B cell (primary cell): ENCODE measurements around the gene RABAC1. TPM values are rescaled to one million over a fixed set of nuclear protein-coding genes. Genes with fewer than 3 reads are reported as not detected.
A peak's percentile ranks its signal among the peaks of the same experiment; 100 is the strongest.

Experiments
- ATAC-seq: fragments of 200-7000 bp; cut with Tn5 transposase; one replicate; pipeline ENCODE4 v1.10.0; 2021; ENCODE audit warnings: low read depth, mild to moderate bottlenecking, moderate number of reproducible peaks, moderate library complexity
- CTCF ChIA-PET: fragments of 350-600 bp; sonication (Branson Sonifier 250); formaldehyde crosslinking; loops from one replicate; lab custom pipeline; 2021; ENCODE audit warnings: antibody characterized with exemption, inconsistent platforms; lab: Charles Lee
- POLR2A ChIA-PET: fragments of 350-600 bp; sonication (Branson Sonifier 250); formaldehyde crosslinking; loops from one replicate; lab custom pipeline; 2021; ENCODE audit warnings: antibody characterized with exemption; lab: Charles Lee
- DNase-seq: peaks from one replicate; pipeline ENCODE4 v3.0.0; 2013
- H2AFZ ChIP-seq: 2 replicates; pipeline ENCODE4 v1.6.1; 2012; ENCODE audit warnings: mild to moderate bottlenecking, low read depth, low read length; ENCODE audit not compliant: insufficient read depth, poor library complexity, severe bottlenecking
- H3K27ac ChIP-seq, 2 donors: 1 replicate in 1 of 2; 2 replicates in 1 of 2; pipeline ENCODE4 v1.5.1; 2012 to 2013; ENCODE audit warnings: low read length in 2 of 2, mild to moderate bottlenecking in 2 of 2, moderate library complexity in 1 of 2
- H3K27me3 ChIP-seq, 4 experiments: fragments of 200-600 bp in 1 of 4; sonication (generic) in 1 of 4; replicated peaks in 1 of 4; 1 replicate in 2 of 4; 2 replicates in 2 of 4; pipeline versions ENCODE4 v1.6.1 to v1.7.0; 2013 to 2016; ENCODE audit warnings: low read length in 3 of 4, mild to moderate bottlenecking in 2 of 4, mixed read lengths in 1 of 4, moderate library complexity in 1 of 4; ENCODE audit not compliant: insufficient read depth in 4 of 4, control insufficient read depth in 3 of 4; ENCODE audit errors: control extremely low read depth in 1 of 4
- H3K36me3 ChIP-seq, 2 experiments: replicated peaks in 1 of 2; 1 replicate in 1 of 2; 2 replicates in 1 of 2; pipeline versions ENCODE4 v1.6.1 to v1.7.1; 2013; ENCODE audit warnings: low read length in 1 of 2; ENCODE audit not compliant: insufficient read depth in 2 of 2, control insufficient read depth in 1 of 2; ENCODE audit errors: control extremely low read depth in 1 of 2, extremely low read depth in 1 of 2
- H3K4me1 ChIP-seq, 2 donors: fragments of 200-600 bp in 1 of 2; sonication (generic) in 1 of 2; 1 replicate in 1 of 2; 2 replicates in 1 of 2; pipeline versions ENCODE4 v1.5.1 to v1.6.1; 2013 to 2017; ENCODE audit warnings: low read length in 2 of 2; ENCODE audit not compliant: control insufficient read depth in 2 of 2, insufficient read depth in 2 of 2
- H3K4me2 ChIP-seq: replicated peaks from 2 replicates; pipeline ENCODE3; 2012; ENCODE audit warnings: mild to moderate bottlenecking, low read depth, low read length; ENCODE audit not compliant: poor library complexity, severe bottlenecking
- H3K4me3 ChIP-seq, 5 experiments: fragments of 200-600 bp in 1 of 5; sonication (generic) in 1 of 5; 1 replicate in 3 of 5; 2 replicates in 2 of 5; pipeline versions ENCODE4 v1.5.1 to v1.7.0; 2011 to 2016; ENCODE audit warnings: low read length in 4 of 5, mild to moderate bottlenecking in 4 of 5, low read depth in 2 of 5, control low read depth in 1 of 5, moderate library complexity in 1 of 5; ENCODE audit not compliant: insufficient read depth in 1 of 5; ENCODE audit errors: control extremely low read depth in 1 of 5, extremely low read depth in 1 of 5
- H3K79me2 ChIP-seq: fragments of 200-600 bp; sonication (generic); one replicate; pipeline ENCODE4 v1.6.0; 2016; ENCODE audit warnings: low read length; ENCODE audit not compliant: control insufficient read depth, insufficient read depth
- H3K9ac ChIP-seq: fragments of 200-600 bp; sonication (generic); 2 replicates; pipeline ENCODE4 v1.6.1; 2017; ENCODE audit warnings: mild to moderate bottlenecking, low read length, moderate library complexity
- H3K9me3 ChIP-seq, 3 donors: one replicate each; pipeline versions ENCODE4 v1.6.1 to v1.7.1; 2013; ENCODE audit warnings: low read length in 2 of 3; ENCODE audit not compliant: control insufficient read depth in 2 of 3, insufficient read depth in 1 of 3; ENCODE audit errors: control extremely low read depth in 1 of 3
- H4K20me1 ChIP-seq: 2 replicates; pipeline ENCODE4 v1.6.0; 2012; ENCODE audit warnings: mild to moderate bottlenecking, low read length; ENCODE audit not compliant: insufficient read depth, control insufficient read depth, poor library complexity, severe bottlenecking
- H3K27ac Mint-ChIP-seq: one replicate; pipeline ENCODE4 v1.8.0; 2021; ENCODE audit warnings: mixed read lengths
- H3K27me3 Mint-ChIP-seq: one replicate; pipeline ENCODE4 v1.8.0; 2021; ENCODE audit warnings: mixed read lengths
- H3K4me1 Mint-ChIP-seq: one replicate; pipeline ENCODE4 v1.8.0; 2021; ENCODE audit warnings: mixed read lengths
- H3K4me3 Mint-ChIP-seq: one replicate; pipeline ENCODE4 v1.8.0; 2021; ENCODE audit warnings: mixed read lengths
- H3K9me3 Mint-ChIP-seq: one replicate; pipeline ENCODE4 v1.8.0; 2022; ENCODE audit warnings: mixed read lengths; ENCODE audit not compliant: insufficient read depth
- CTCF ChIP-seq: fragments of 200-600 bp; IDR thresholded peaks from one replicate; pipeline ENCODE4 v1.8.0; 2022; ENCODE audit warnings: antibody characterized with exemption, mild to moderate bottlenecking
- EZH2 ChIP-seq: IDR thresholded peaks from 2 replicates; pipeline ENCODE4 v1.6.1; 2012; ENCODE audit warnings: borderline replicate concordance, low read depth, mild to moderate bottlenecking, moderate library complexity, low read length; ENCODE audit not compliant: insufficient read depth, poor library complexity, severe bottlenecking
- WGBS: methylation state at CpG from one replicate; pipeline ENCODE4 v1.1.5; 2013; ENCODE audit warnings: missing lambda C conversion rate; ENCODE audit not compliant: insufficient coverage; 5-methylcytosine and 5-hydroxymethylcytosine counted together
- intact Hi-C: fragments of 100-400 bp; cut with micrococcal nuclease; formaldehyde crosslinking; loops from one replicate; pipeline ENCODE4 v1.10.0; 2022
- polyA plus RNA-seq: library from polyadenylated mRNA; depleted of rRNA; stranded (reverse); fragments of >200 nt; gene quantifications from 2 replicates; pipeline ENCODE4 v1.2.3, GENCODE V29; 2012
- total RNA-seq, 2 donors: library from RNA; stranded (reverse); fragments of 120-200 nt in 1 of 2; gene quantifications; 1 replicate in 1 of 2; 2 replicates in 1 of 2; pipeline versions ENCODE4 v1.2.3 to v1.2.4, GENCODE V29; 2013 to 2022

RABAC1 gene
- total and polyA plus RNA-seq, 2 donors (not counting 1 experiment from before 2014, with no cell fraction given) = 146 to 190 TPM

GRCh38 chr19:41911889-41912731 lies 47.0 kb downstream of the RABAC1 start:
- Mint-ChIP-seq H3K4me1 (peaks cover 39% of the 10 kb centered on the region), H3K27ac (peak overlapping the region; percentile 42), H3K9me3 (no peaks in the 10 kb centered on the region), H3K27me3 (peaks cover 18% of the 10 kb centered on the region), H3K4me3 (peak overlapping the region; percentile 54)
- Histone ChIP-seq H3K4me2 (peak overlapping the region; percentile 58), H3K9ac (no peak overlapping the region), H3K27me3 (peaks cover 0 to 47% (median 34%) of the 10 kb centered on the region in 4 experiments), H3K36me3 (peaks cover 0 to 3% of the 10 kb centered on the region in 2 experiments), H3K4me3 (no peak overlapping the region), H4K20me1 (peaks cover 67% of the 10 kb centered on the region), H3K27ac (no peak overlapping the region), H3K9me3 (peaks cover 0 to 11% (median 0%) of the 10 kb centered on the region in 3 donors), H3K4me1 (peaks cover 44 to 46% of the 10 kb centered on the region in 2 donors), H3K79me2 (no peaks in the 10 kb centered on the region), H2AFZ (no peak overlapping the region)
- POLR2A ChIA-PET = interaction anchor here (0.6 to 1.7 kb wide), 10 partner anchors 9 to 52 kb away, joined by 3 to 8 read pairs (median 4); partner anchors contain the start of genes ARHGEF1, CD79A and RPS19
- DNase-seq (peak; percentile 52), ATAC-seq (peak; percentile 21)
- TF ChIP-seq CTCF (no peak), EZH2 (no peak)
- intact Hi-C loops = no loop called here
- WGBS = 29% methylated on average over 26 of the region's 29 CpGs
- CTCF ChIA-PET = interaction anchor here (0.8 to 2.0 kb wide), 9 partner anchors 16 to 41 kb away, joined by 3 to 7 read pairs (median 4); no protein-coding TSS in a partner anchor
